Neuron (in vitro differentiated cells): Measurements from ENCODE around the gene MAPKAPK2.
"Not testable (repeated sequence)": the region's sequence is repeated elsewhere in the genome, so short reads cannot be mapped to it uniquely, and the experiment has no call there.

Experiments used
- H2AFZ ChIP-seq: one replicate; pipeline ENCODE4 v1.6.1; 2013; ENCODE audit warnings: low read depth, mild to moderate bottlenecking, inconsistent platforms, low read length, moderate library complexity
- H3K27me3 ChIP-seq: one replicate; pipeline ENCODE4 v1.6.1; 2013; ENCODE audit warnings: low read length; ENCODE audit not compliant: insufficient read depth
- H3K36me3 ChIP-seq: one replicate; pipeline ENCODE4 v1.6.1; 2013; ENCODE audit warnings: low read length; ENCODE audit not compliant: insufficient read depth
- H3K4me1 ChIP-seq: one replicate; pipeline ENCODE4 v1.6.1; 2013; ENCODE audit warnings: low read length; ENCODE audit not compliant: insufficient read depth
- H3K4me3 ChIP-seq: 2 replicates; pipeline ENCODE4 v1.5.1; 2013; ENCODE audit warnings: mild to moderate bottlenecking, low read length, moderate library complexity
- H3K9me3 ChIP-seq: one replicate; pipeline ENCODE4 v1.6.1; 2013; ENCODE audit warnings: low read length

The MAPKAPK2 gene

GRCh38 chr1:206766251-206766856 lies 81.6 kb downstream of the MAPKAPK2 start:
- Histone ChIP-seq H3K4me1 (peaks cover 4% of the 10 kb centered on the region), H3K27me3 (peaks cover 21% of the 10 kb centered on the region), H3K9me3 (no peaks in the 10 kb centered on the region), H3K36me3 (no peaks in the 10 kb centered on the region), H2AFZ (no peak overlapping the region), H3K4me3 (no peak overlapping the region)

- no peaks in the 10 kb centered on the region for H3K9me3 ChIP-seq
- peaks cover 4% of the 10 kb centered on the region for H3K4me1 ChIP-seq
- peaks cover 30% of the 10 kb centered on the region for H3K27me3 ChIP-seq
- H2AFZ ChIP-seq: no peak overlapping the region
- H3K36me3 ChIP-seq: no peaks in the 10 kb centered on the region
- no peak overlapping the region for H3K4me3 ChIP-seq
Measured at GRCh38 chr1:206768472-206769303, 84.0 kb downstream of the MAPKAPK2 start.

GRCh38 chr1:206769304-206769731 lies 84.6 kb downstream of the MAPKAPK2 start:
- peaks cover 4% of the 10 kb centered on the region for H3K4me1 ChIP-seq
- H2AFZ ChIP-seq: no peak overlapping the region
- H3K4me3 ChIP-seq: no peak overlapping the region
- H3K9me3 ChIP-seq: no peaks in the 10 kb centered on the region
- peaks cover 35% of the 10 kb centered on the region for H3K27me3 ChIP-seq
- no peaks in the 10 kb centered on the region for H3K36me3 ChIP-seq

GRCh38 chr1:206770531-206771337 lies 86.0 kb downstream of the MAPKAPK2 start, which contains the start of gene IL19:
Gene IL19, plus strand, starts transcription at chr1:206770773. Its CDS starts 65,890 bp downstream, at chr1:206836663.
- Histone ChIP-seq H2AFZ (no peak within 1 kb of the TSS), H3K9me3 (no peaks in the 10 kb centered on the region), H3K36me3 (no peaks in the 10 kb centered on the region), H3K27me3 (peaks cover 38% of the 10 kb centered on the region), H3K4me3 (no peak within 1 kb of the TSS), H3K4me1 (peaks cover 4% of the 10 kb centered on the region)

- H3K27me3 ChIP-seq: peaks cover 40% of the 10 kb centered on the region
Measured at GRCh38 chr1:206771338-206771692, 86.6 kb downstream of the MAPKAPK2 start.

GRCh38 chr1:206772243-206772937 lies 87.7 kb downstream of the MAPKAPK2 start, which contains the start of gene IL10:
Gene IL10, minus strand, starts transcription at chr1:206772494. Its CDS starts 59 bp downstream, at chr1:206772435.
- H3K36me3 ChIP-seq: no peaks in the 10 kb centered on the region
- H2AFZ ChIP-seq: no peak within 1 kb of the TSS
- H3K4me3 ChIP-seq: no peak within 1 kb of the TSS
- peaks cover 4% of the 10 kb centered on the region for H3K4me1 ChIP-seq
- peaks cover 40% of the 10 kb centered on the region for H3K27me3 ChIP-seq
- H3K9me3 ChIP-seq: no peaks in the 10 kb centered on the region

More at GRCh38 chr1:206771338-206771692, 86.6 kb downstream of the MAPKAPK2 start:
- H3K36me3 ChIP-seq: no peaks in the 10 kb centered on the region
- no peak overlapping the region for H3K4me3 ChIP-seq
- peaks cover 4% of the 10 kb centered on the region for H3K4me1 ChIP-seq
- H3K9me3 ChIP-seq: no peaks in the 10 kb centered on the region
- H2AFZ ChIP-seq: no peak overlapping the region

- H3K4me1 ChIP-seq: peaks cover 1% of the 10 kb centered on the region
- no peaks in the 10 kb centered on the region for H3K36me3 ChIP-seq
- H3K9me3 ChIP-seq: no peaks in the 10 kb centered on the region
- no peak overlapping the region for H2AFZ ChIP-seq
- H3K27me3 ChIP-seq: peaks cover 35% of the 10 kb centered on the region
- H3K4me3 ChIP-seq: no peak overlapping the region
Measured at GRCh38 chr1:206774093-206774492, 89.4 kb downstream of the MAPKAPK2 start.

- Histone ChIP-seq H3K36me3 (no peaks in the 10 kb centered on the region), H3K27me3 (peaks cover 21% of the 10 kb centered on the region), H2AFZ (no peak overlapping the region), H3K9me3 (no peaks in the 10 kb centered on the region), H3K4me3 (no peak overlapping the region), H3K4me1 (no peaks in the 10 kb centered on the region)
Measured at GRCh38 chr1:206776229-206776628, 91.5 kb downstream of the MAPKAPK2 start.

- Histone ChIP-seq H3K4me1 (no peaks in the 10 kb centered on the region), H2AFZ (no peak overlapping the region), H3K27me3 (peaks cover 13% of the 10 kb centered on the region), H3K36me3 (no peaks in the 10 kb centered on the region), H3K4me3 (no peak overlapping the region), H3K9me3 (no peaks in the 10 kb centered on the region)
Measured at GRCh38 chr1:206778031-206778430, 93.3 kb downstream of the MAPKAPK2 start.

- H3K9me3 ChIP-seq, H3K36me3 ChIP-seq, H3K4me3 ChIP-seq, H2AFZ ChIP-seq, H3K4me1 ChIP-seq, H3K27me3 ChIP-seq: not testable (repeated sequence)
Measured at GRCh38 chr1:206778911-206779310, 94.2 kb downstream of the MAPKAPK2 start.

- Histone ChIP-seq H3K4me3 (no peak overlapping the region), H3K27me3 (peaks cover 12% of the 10 kb centered on the region), H3K36me3 (no peaks in the 10 kb centered on the region), H2AFZ (no peak overlapping the region), H3K4me1 (no peaks in the 10 kb centered on the region), H3K9me3 (no peaks in the 10 kb centered on the region)
Measured at GRCh38 chr1:206779638-206780037, 94.9 kb downstream of the MAPKAPK2 start.

GRCh38 chr1:206782448-206782847 lies 97.7 kb downstream of the MAPKAPK2 start:
- Histone ChIP-seq H3K9me3 (no peaks in the 10 kb centered on the region), H3K4me3 (no peak overlapping the region), H2AFZ (no peak overlapping the region), H3K36me3 (no peaks in the 10 kb centered on the region), H3K27me3 (peaks cover 24% of the 10 kb centered on the region), H3K4me1 (no peaks in the 10 kb centered on the region)
